ENCODE results near the gene DBNDD2.

DNA sequence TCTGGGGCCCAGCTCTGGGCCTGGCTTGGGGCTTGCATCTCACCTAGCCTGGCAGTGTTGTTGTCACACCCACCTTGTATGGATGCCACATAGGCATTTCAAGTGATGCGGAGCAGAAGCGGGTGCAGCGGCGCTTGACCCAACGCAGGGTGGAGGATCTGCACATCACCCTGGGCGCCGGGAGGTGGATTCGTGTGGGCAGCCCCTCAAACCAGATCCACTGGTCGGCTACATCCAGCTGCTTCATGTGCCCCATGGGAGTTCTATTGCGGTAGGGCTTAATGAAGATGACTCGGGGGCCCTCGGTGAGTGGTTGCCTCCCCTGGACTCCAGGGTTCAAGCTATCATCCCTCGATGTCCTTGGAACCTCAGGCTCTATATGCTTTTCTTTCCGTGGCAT, 33.1 kb upstream of the DBNDD2 start:
- TF ChIP-seq CTCF (IDR thresholded peaks at IDR 0.05) (no peak), POLR2A (IDR thresholded peaks at IDR 0.05) (no peak)
